Activated CD4-positive, alpha-beta T cell treated with anti-CD3 and anti-CD28 coated beads, Interleukin-2, amount 10 ng/mL, durations not matched to agents 24 days and 14 days (primary cell): Measurements from ENCODE around the gene DTX1. TPM values are rescaled to one million over a fixed set of nuclear protein-coding genes. Genes with fewer than 3 reads are reported as not detected.
A peak's percentile ranks its signal among the peaks of the same experiment; 100 is the strongest.

Experiments
- DNase-seq: peaks from one replicate; pipeline ENCODE4 v3.0.0; 2022
- H3K27ac Mint-ChIP-seq: one replicate; pipeline ENCODE4 v1.8.0; 2022; ENCODE audit warnings: mild to moderate bottlenecking, mixed read lengths
- H3K27me3 Mint-ChIP-seq: one replicate; pipeline ENCODE4 v1.8.0; 2022; ENCODE audit warnings: mixed read lengths
- H3K36me3 Mint-ChIP-seq: one replicate; pipeline ENCODE4 v1.8.0; 2022; ENCODE audit warnings: low read depth, mild to moderate bottlenecking, mixed read lengths
- H3K4me1 Mint-ChIP-seq: one replicate; pipeline ENCODE4 v1.8.0; 2021; ENCODE audit warnings: mixed read lengths
- H3K4me3 Mint-ChIP-seq: one replicate; pipeline ENCODE4 v1.8.0; 2022; ENCODE audit warnings: mild to moderate bottlenecking, moderate library complexity, mixed read lengths
- H3K9me3 Mint-ChIP-seq: one replicate; pipeline ENCODE4 v1.8.0; 2021; ENCODE audit warnings: mixed read lengths
- intact Hi-C: fragments of 100-400 bp; cut with micrococcal nuclease; formaldehyde crosslinking; loops from one replicate; pipeline ENCODE4 v1.15.1; 2023
- total RNA-seq: library from RNA; stranded (reverse); gene quantifications from 2 replicates; pipeline ENCODE4 v1.2.3, GENCODE V29; 2022

The DTX1 gene
- total RNA-seq: 0.09 and 0.21 TPM in 2 replicates

DNA sequence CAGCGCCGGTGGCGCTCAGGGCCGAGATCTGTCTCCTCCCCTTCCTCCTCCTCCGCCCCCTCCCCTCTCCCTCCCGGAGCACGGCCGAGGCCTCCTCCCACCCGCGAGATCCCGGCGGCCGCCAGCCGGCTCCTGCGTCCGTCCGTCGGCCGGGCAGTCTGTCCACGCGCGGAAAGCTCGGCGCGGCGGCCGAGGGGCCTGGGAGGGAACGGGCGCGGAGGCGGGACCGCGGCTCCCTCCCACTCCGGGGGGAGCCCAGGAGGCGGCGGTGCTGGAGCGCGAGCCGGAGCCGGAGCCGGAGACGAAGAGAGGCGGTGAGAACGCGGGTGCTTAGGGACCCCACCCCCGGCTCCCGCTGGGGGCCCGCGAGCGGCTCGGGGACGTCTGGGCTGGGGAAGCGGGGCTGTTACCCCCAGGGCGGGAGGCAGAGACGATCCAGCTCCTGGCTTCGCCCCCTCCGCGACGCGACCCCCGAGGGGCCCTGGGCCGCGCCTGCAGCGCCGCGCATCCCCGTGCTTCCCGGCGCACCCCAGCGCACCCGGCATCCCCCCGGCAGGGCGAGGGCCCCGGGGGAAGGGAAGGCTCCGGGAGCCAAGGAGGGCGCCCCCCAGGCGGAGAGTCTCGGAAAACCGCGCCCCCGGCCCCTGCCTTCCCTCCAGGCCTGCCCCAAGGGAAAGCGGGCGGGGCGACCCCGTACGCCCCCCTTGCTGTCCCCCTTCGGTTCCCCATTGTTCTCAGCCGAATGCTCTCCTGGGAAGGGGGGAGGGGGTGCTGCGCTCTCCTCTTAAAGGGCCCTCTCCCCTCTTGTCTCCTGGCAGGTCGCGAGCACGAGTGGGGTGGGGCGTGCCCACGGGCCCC is at the start of gene DTX1:
TSS of gene DTX1 (plus strand) at position 100 of the 858 bp plus-strand sequence. CDS start 1,463 bp downstream, outside the sequence.
- Mint-ChIP-seq H3K36me3 (no peaks in the 10 kb centered on the region), H3K27ac (no peak within 1 kb of the TSS), H3K27me3 (peaks cover 31% of the 10 kb centered on the region), H3K4me1 (no peaks in the 10 kb centered on the region), H3K4me3 (peak within 1 kb of the TSS; percentile 42), H3K9me3 (no peaks in the 10 kb centered on the region)
- intact Hi-C loops: no loop called here
- DNase-seq: peak; percentile 64

DNA sequence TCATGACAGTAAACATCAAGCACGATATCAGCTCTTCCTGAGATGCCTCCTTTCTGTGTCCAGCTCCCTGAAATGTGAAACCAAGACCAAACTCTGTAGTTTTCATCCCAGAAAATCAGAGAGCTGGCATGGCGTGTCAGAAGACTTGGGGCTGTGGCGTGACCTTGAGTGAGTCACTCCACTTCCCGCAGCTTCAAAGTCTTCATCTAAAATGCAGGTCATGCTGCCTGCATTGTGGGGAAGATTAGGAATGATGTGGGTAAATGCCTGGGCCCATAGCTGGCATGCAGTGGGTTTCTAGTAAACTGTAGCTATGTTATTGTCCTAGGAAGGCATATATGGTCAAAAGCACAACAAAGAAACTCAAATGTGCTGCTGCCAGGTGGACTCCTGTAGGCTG is 49.4 kb upstream of the DTX1 start:
- no peak overlapping the region for H3K27ac Mint-ChIP-seq
- intact Hi-C loops: no loop called here
- H3K4me1 Mint-ChIP-seq: peaks cover 7% of the 10 kb centered on the region

DNA sequence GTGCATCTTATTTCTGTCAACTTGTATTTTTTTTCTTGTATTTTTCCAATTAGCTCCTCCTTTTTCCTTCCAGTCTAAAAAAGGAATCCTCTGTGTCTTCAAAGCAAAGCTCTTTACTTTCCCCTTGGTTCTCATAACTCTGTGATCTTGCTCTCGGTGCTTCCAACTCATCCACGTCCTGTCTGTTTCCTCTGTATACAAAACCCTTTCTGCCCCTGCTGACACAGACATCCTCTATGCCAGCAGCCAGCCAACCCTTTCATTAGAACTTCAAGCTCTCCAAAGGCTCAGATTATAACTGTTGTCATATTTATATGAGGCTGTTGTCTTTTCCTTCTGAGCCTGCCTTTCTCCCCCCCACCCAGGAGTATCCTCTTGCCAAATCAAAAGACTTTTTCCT is 45.8 kb upstream of the DTX1 start:
- H3K9me3 Mint-ChIP-seq: peaks cover 7% of the 10 kb centered on the region
- no peak overlapping the region for H3K4me3 Mint-ChIP-seq
- DNase-seq: no peak
- H3K27me3 Mint-ChIP-seq: no peaks in the 10 kb centered on the region
- peaks cover 63% of the 10 kb centered on the region for H3K36me3 Mint-ChIP-seq
- peaks cover 4% of the 10 kb centered on the region for H3K4me1 Mint-ChIP-seq
- peak overlapping the region; percentile 18 for H3K27ac Mint-ChIP-seq
- intact Hi-C loops: no loop called here

More for the DNA sequence above, 49.4 kb upstream of the DTX1 start:
- no peak for DNase-seq
- Mint-ChIP-seq H3K4me3 (no peak overlapping the region), H3K9me3 (peaks cover 7% of the 10 kb centered on the region), H3K27me3 (no peaks in the 10 kb centered on the region), H3K36me3 (peaks cover 91% of the 10 kb centered on the region)

DNA sequence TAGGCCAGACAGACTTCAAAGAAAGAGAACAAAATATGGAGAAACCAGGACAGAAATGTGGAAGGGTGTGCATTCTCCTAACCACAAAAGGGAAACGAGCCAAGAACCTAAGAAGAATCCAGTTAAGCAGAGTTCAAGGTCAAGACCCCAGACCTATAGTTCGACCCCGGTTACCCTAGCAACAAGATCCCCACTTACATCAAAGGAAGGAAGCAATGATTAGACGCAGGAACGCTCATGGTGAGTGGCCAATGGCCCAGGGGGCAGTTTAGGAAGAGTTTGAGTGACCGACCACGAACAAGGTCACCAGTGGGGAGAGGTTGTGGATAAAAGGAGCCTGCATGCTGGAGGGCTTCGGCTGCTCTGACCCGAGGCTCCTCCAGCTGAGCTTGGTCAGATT is 42.0 kb upstream of the DTX1 start:
- intact Hi-C loops: no loop called here
- Mint-ChIP-seq H3K27ac (peak overlapping the region; percentile 2), H3K27me3 (peaks cover under 1% of the 10 kb centered on the region), H3K36me3 (peaks cover 30% of the 10 kb centered on the region), H3K9me3 (peaks cover 7% of the 10 kb centered on the region), H3K4me1 (no peaks in the 10 kb centered on the region), H3K4me3 (no peak overlapping the region)
- no peak for DNase-seq

DNA sequence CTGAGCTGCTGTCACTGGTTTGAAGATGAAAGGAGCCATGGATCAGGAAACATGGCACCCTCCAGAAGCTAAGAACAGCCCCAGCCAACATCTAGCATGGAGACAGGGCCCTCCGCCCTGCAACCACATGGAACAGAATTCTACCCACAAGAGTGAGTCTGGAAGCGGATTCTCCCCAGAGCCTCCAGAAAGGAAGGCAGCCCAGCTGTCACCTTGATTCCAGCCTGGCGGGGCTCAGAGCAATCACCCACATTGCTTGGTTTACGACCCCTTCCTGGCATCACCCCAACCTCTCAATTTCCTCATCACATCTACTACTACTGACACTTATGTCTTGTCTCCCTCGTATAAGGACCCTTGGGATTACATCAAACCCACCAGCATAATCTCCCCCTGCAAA is 39.7 kb upstream of the DTX1 start:
- DNase-seq: no peak
- H3K27ac Mint-ChIP-seq: no peak overlapping the region
- intact Hi-C loops: no loop called here
- H3K27me3 Mint-ChIP-seq: peaks cover 7% of the 10 kb centered on the region
- no peaks in the 10 kb centered on the region for H3K9me3 Mint-ChIP-seq
- no peak overlapping the region for H3K4me3 Mint-ChIP-seq
- H3K4me1 Mint-ChIP-seq: peaks cover 2% of the 10 kb centered on the region
- H3K36me3 Mint-ChIP-seq: peaks cover 8% of the 10 kb centered on the region

DNA sequence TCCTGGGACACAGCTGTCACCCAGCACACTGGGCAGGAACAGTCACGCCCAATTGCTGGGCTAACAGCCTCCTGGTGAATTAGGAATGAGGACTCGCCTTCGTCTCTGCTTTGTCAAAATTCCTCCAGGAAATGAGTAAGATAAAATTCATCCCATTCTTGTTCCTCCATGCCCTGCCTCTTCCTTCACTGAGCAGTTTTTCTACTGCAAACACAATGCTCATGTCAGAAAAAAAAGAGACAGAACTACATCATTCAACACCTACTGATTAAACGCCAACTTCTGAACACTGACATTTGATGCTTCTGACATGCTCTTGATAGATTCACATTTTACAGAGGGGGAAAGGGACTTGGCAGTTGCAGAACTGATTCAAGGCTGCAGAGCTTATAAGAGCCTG is 37.5 kb upstream of the DTX1 start:
- peaks cover 8% of the 10 kb centered on the region for H3K27me3 Mint-ChIP-seq
- DNase-seq: no peak
- H3K4me1 Mint-ChIP-seq: peaks cover 8% of the 10 kb centered on the region
- intact Hi-C loops: no loop called here
- no peak overlapping the region for H3K4me3 Mint-ChIP-seq
- H3K27ac Mint-ChIP-seq: no peak overlapping the region
- H3K36me3 Mint-ChIP-seq: no peaks in the 10 kb centered on the region
- H3K9me3 Mint-ChIP-seq: no peaks in the 10 kb centered on the region

DNA sequence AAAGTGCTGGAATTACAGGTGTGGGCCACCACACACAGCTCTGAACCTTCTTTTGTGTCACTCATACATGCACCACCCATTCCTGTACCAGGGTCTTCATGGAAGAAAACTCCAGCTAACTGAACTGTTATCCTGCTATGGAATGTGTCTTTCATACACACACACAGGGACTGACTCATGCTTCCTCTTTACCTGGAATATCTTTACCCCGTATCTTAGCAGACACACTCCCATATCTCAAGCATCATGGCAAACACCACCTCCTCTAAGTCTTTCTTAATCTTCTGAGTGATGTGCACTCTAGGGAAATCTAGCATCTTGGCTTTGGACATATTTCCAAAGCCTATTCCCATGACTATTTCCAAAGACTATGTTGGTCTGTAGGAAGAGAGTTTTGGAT is 35.0 kb upstream of the DTX1 start:
- Mint-ChIP-seq H3K36me3 (no peaks in the 10 kb centered on the region), H3K4me1 (peaks cover 8% of the 10 kb centered on the region), H3K27ac (no peak overlapping the region), H3K27me3 (peaks cover 8% of the 10 kb centered on the region), H3K4me3 (no peak overlapping the region), H3K9me3 (no peaks in the 10 kb centered on the region)
- DNase-seq: no peak
- intact Hi-C loops: no loop called here

DNA sequence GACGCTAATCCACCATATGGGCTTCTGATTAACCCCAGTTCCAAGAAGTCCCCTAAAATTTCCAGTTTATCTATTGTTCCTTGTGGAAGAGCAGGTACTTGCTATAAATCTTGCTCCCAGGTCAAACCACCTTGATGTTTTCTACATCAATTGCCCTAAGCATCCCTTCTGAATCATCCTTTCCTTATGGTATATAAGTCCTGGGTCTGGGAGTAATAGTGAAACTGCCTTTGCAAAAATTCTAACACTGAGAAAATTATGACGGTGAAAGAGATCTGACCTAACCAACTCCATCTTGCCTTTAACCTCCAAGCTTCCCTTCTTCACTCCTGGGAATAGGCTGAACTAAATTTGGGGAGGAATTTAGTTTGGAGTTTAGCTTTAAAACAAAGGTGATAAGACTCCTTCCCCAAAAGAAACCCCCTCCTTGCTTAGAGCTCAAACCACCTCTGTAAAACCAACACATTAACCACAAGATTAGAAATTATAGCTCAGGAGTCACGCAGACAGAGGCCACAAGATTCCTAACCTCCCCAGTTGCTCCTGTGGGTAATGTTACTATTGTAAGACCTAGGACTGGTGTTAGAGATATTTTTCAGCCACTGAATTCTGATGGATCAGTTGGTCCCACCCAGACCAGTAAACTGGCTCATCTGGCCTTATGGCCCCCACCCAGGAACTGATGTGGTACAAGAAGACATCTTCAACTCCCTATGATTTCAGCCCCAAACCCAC is 33.8 kb upstream of the DTX1 start:
- Mint-ChIP-seq H3K27ac (peak overlapping the region; percentile 49), H3K9me3 (no peaks in the 10 kb centered on the region), H3K4me1 (peaks cover 8% of the 10 kb centered on the region), H3K27me3 (peaks cover 11% of the 10 kb centered on the region), H3K36me3 (no peaks in the 10 kb centered on the region), H3K4me3 (no peak overlapping the region)
- DNase-seq: no peak
- intact Hi-C loops: no loop called here

DNA sequence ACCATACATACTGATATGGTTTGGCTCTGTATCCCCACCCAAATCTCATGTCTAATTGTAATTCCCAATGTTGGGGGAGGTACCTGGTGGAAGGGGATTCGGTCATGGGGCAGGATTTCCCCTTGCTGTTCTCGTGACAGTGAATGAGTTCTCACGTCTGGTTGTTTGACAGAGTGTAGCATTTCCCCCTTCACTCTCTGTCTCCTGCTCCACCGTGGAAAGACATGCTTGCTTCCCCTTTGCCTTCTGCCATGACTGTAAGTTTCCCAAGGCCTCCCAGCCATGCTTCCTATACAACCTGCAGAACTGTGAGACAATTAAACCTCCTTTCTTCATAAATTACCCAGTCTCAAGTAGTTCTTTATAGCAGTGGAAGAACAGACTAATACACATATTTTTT is 28.8 kb upstream of the DTX1 start:
- Mint-ChIP-seq H3K4me1 (peaks cover 7% of the 10 kb centered on the region), H3K36me3 (no peaks in the 10 kb centered on the region), H3K4me3 (no peak overlapping the region), H3K27ac (no peak overlapping the region), H3K27me3 (peaks cover 14% of the 10 kb centered on the region), H3K9me3 (no peaks in the 10 kb centered on the region)
- DNase-seq: no peak
- intact Hi-C loops: no loop called here

DNA sequence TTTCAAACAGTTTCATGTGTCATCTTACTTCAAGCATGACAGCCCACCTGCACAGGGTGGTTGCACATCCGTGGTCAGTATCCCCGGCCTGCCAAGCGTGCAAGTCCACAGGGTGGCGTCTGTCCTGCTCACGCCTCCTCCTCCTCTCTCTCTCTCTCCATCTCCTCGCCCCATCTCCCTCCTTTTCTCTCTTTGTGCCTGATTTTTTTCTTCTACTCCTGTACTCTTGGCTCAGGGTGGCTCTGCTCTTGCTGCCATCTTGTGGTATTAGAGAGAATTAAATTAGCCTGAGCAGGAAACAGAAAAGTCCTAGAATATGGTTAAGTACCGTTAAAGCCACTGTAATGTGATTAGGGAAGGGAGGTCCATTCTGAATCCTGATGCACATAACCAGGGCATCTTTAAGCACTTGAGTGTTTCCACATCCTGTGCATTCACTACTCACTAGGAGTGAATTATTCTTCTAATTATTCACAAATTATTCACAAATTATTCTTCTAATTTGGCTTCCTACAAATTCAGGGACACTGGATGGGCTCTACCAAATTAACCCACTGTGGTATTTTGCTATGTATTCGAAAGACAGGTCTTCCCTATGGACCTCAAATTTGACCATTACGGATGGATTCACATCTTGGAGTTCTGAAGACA is 25.5 kb upstream of the DTX1 start:
- H3K27me3 Mint-ChIP-seq: peaks cover 17% of the 10 kb centered on the region

DNA sequence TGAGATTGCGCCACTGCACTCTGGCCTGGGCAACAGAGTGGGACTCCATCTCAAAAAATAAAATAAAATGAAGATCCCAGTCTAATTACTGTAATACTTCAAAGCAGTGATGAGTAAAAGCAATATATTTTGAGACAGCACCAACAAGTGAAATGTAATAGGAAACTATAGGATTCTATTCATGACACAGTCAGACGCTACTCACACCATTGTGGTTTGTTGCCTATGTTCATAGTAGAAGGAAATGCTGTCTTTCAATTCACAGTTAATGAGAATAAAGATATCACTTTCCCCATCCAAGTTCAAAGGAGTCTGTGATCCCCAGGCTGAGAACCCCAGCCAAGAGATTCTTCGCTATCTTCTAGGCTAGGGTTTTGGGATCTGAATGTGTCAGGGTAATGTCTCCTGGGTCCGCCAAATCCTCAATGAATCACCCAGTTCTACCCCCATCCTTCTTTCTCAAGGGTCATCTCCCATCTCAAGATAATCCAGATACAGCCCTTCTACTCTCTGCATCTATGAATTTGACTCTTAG is 16.6 kb upstream of the DTX1 start:
- intact Hi-C loops: no loop called here

More for the DNA sequence above, 25.5 kb upstream of the DTX1 start:
- intact Hi-C loops: loop anchor here (5.0 kb wide), 1 partner anchor 39 kb away; no protein-coding TSS in a partner anchor
- no peaks in the 10 kb centered on the region for H3K36me3 Mint-ChIP-seq
- peaks cover 4% of the 10 kb centered on the region for H3K4me1 Mint-ChIP-seq
- no peak overlapping the region for H3K4me3 Mint-ChIP-seq
- DNase-seq: no peak
- H3K9me3 Mint-ChIP-seq: no peaks in the 10 kb centered on the region
- no peak overlapping the region for H3K27ac Mint-ChIP-seq

DNA sequence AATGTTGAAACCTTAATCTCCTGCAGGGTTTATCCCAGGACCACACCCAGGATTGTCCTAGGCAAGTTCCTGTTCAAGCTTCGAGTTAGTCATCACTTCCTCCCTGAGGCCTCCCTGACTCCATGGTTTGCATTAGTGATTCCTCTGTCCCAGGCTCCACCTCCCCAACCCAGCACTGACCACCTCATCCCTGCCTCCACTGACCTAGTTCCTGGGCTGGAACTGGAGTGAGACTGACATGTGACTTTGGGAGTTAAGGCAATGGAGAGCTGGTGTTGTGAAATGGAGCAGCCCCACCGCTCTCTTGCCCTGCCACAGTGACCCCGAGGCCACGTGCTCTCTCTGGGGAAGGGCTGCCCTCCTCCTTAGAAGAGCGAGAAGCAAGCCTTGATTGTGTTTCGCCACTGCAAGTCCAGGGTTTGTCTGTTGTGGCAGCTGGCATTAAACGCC is 15.8 kb upstream of the DTX1 start:
- Mint-ChIP-seq H3K27ac (no peak overlapping the region), H3K4me1 (no peaks in the 10 kb centered on the region), H3K36me3 (no peaks in the 10 kb centered on the region), H3K4me3 (no peak overlapping the region), H3K27me3 (peaks cover 9% of the 10 kb centered on the region), H3K9me3 (no peaks in the 10 kb centered on the region)
- intact Hi-C loops: no loop called here
- DNase-seq: no peak

More for the DNA sequence above, 16.6 kb upstream of the DTX1 start:
- Mint-ChIP-seq H3K27ac (no peak overlapping the region), H3K36me3 (no peaks in the 10 kb centered on the region), H3K4me1 (no peaks in the 10 kb centered on the region), H3K9me3 (no peaks in the 10 kb centered on the region), H3K4me3 (no peak overlapping the region), H3K27me3 (peaks cover 6% of the 10 kb centered on the region)
- DNase-seq: no peak

DNA sequence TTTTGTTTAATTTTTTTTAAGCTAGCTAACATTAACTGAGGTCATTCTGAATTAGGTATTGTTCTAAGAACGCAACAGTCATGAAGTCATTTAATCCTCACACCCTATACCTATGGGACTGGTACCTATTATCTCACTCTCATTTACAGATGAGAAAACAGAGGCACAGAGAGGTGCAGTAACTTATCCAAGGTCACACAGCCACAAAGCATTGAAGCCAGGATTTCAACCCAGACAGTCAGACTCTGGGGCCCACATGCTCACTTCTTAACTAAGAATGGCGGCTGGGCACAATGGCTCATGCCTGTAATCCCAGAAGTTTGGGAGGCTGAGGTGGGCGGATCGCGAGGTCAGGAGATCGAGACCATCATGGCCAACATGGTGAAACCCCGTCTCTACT is 15.0 kb upstream of the DTX1 start:
- Mint-ChIP-seq H3K9me3 (no peaks in the 10 kb centered on the region), H3K36me3 (no peaks in the 10 kb centered on the region), H3K4me1 (no peaks in the 10 kb centered on the region), H3K27ac (no peak overlapping the region), H3K4me3 (no peak overlapping the region), H3K27me3 (peaks cover 9% of the 10 kb centered on the region)
- no peak for DNase-seq
- intact Hi-C loops: no loop called here
